OCI-LY7 (cell line): Measurements from ENCODE around the gene PPP1R9A.

Experiments
- CTCF ChIP-seq: fragments of 200-600 bp; sonication (generic); conservative IDR thresholded peaks from 2 replicates; pipeline ENCODE4 v1.5.1; 2014; ENCODE audit warnings: mild to moderate bottlenecking, antibody characterized with exemption, low read length, moderate library complexity, mixed read lengths
- EZH2phosphoT487 ChIP-seq: fragments of 200-600 bp; sonication (generic); IDR thresholded peaks from 2 replicates; pipeline ENCODE4 v1.6.1; 2018; ENCODE audit warnings: low read depth, borderline replicate concordance, mild to moderate bottlenecking, mixed run types, antibody characterized with exemption, low read length, moderate library complexity, mixed read lengths

GRCh38 chr7:94933256-94933990, 26.0 kb downstream of the PPP1R9A start:
- TF ChIP-seq CTCF (no peak), EZH2phosphoT487 (no peak)
